Mesenchymal stem cell (in vitro differentiated cells and primary cell): ENCODE measurements around the gene TBPL1.
A peak's percentile ranks its signal among the peaks of the same experiment; 100 is the strongest.

Experiments
- DNase-seq: peaks from one replicate; pipeline ENCODE4 v3.0.0-alpha.2; 2013
- H2AFZ ChIP-seq: one replicate; pipeline ENCODE4 v1.6.1; 2013; ENCODE audit warnings: low read depth, mild to moderate bottlenecking, control low read depth, inconsistent platforms, low read length, moderate library complexity
- H2AK5ac ChIP-seq: 2 replicates; pipeline ENCODE4 v1.6.1; 2013; ENCODE audit warnings: low read length, moderate library complexity, mild to moderate bottlenecking, inconsistent platforms; ENCODE audit not compliant: severe bottlenecking
- H2BK120ac ChIP-seq: one replicate; pipeline ENCODE4 v1.6.1; 2013; ENCODE audit warnings: low read depth, mild to moderate bottlenecking, inconsistent platforms, low read length, moderate library complexity
- H2BK12ac ChIP-seq, 2 experiments: one replicate each; pipeline ENCODE4 v1.6.1; 2013; ENCODE audit warnings: inconsistent platforms in 2 of 2, low read length in 2 of 2, mild to moderate bottlenecking in 2 of 2, moderate library complexity in 2 of 2, control low read depth in 1 of 2
- H2BK15ac ChIP-seq: one replicate; pipeline ENCODE4 v1.6.1; 2013; ENCODE audit warnings: mild to moderate bottlenecking, low read depth, inconsistent platforms; ENCODE audit not compliant: poor library complexity, severe bottlenecking
- H2BK5ac ChIP-seq: 2 replicates; pipeline ENCODE4 v1.6.1; 2013; ENCODE audit warnings: low read depth, mild to moderate bottlenecking, low read length, control low read depth, inconsistent platforms; ENCODE audit not compliant: poor library complexity, severe bottlenecking
- H3K14ac ChIP-seq, 2 experiments: one replicate each; pipeline ENCODE4 v1.6.1; 2013; ENCODE audit warnings: inconsistent platforms in 2 of 2, low read length in 2 of 2, control low read depth in 1 of 2, mild to moderate bottlenecking in 1 of 2, moderate library complexity in 1 of 2
- H3K18ac ChIP-seq, 2 experiments: one replicate each; pipeline ENCODE4 v1.6.1; 2013; ENCODE audit warnings: inconsistent platforms in 2 of 2, low read length in 2 of 2, control low read depth in 1 of 2, low read depth in 1 of 2, mild to moderate bottlenecking in 1 of 2
- H3K23ac ChIP-seq, 2 experiments: one replicate each; pipeline ENCODE4 v1.6.1; 2013; ENCODE audit warnings: inconsistent platforms in 2 of 2, low read length in 2 of 2, mild to moderate bottlenecking in 2 of 2, moderate library complexity in 2 of 2, control low read depth in 1 of 2
- H3K27ac ChIP-seq: 2 replicates; pipeline ENCODE4 v1.5.1; 2013; ENCODE audit warnings: mild to moderate bottlenecking, moderate library complexity, low read length, control low read depth, inconsistent platforms; ENCODE audit not compliant: poor library complexity, severe bottlenecking
- H3K27me3 ChIP-seq, 2 experiments: 2 replicates each; pipeline versions ENCODE4 v1.6.1 to v1.7.0; 2013; ENCODE audit warnings: low read length in 2 of 2, mild to moderate bottlenecking in 2 of 2, moderate library complexity in 2 of 2, control low read depth in 1 of 2, inconsistent platforms in 1 of 2; ENCODE audit not compliant: control insufficient read depth in 1 of 2, insufficient read depth in 1 of 2
- H3K36me3 ChIP-seq, 2 experiments: 2 replicates each; pipeline versions ENCODE4 v1.6.1 to v1.7.0; 2013; ENCODE audit warnings: low read length in 2 of 2, control low read depth in 1 of 2, inconsistent platforms in 1 of 2, low read depth in 1 of 2, mild to moderate bottlenecking in 1 of 2; ENCODE audit not compliant: insufficient read depth in 2 of 2, control insufficient read depth in 1 of 2
- H3K4ac ChIP-seq, 2 experiments: one replicate each; pipeline ENCODE4 v1.6.1; 2013; ENCODE audit warnings: inconsistent platforms in 2 of 2, low read length in 2 of 2, mild to moderate bottlenecking in 2 of 2, moderate library complexity in 2 of 2, control low read depth in 1 of 2, low read depth in 1 of 2
- H3K4me1 ChIP-seq: 2 replicates; pipeline ENCODE4 v1.6.1; 2013; ENCODE audit warnings: low read depth, low read length, control low read depth; ENCODE audit not compliant: control insufficient read depth, insufficient read depth
- H3K4me2 ChIP-seq: 2 replicates; pipeline ENCODE4 v1.6.1; 2013; ENCODE audit warnings: low read length, mild to moderate bottlenecking, inconsistent platforms; ENCODE audit not compliant: poor library complexity, severe bottlenecking
- H3K4me3 ChIP-seq, 2 experiments: 2 replicates each; pipeline versions ENCODE4 v1.5.1 to v1.7.0; 2013; ENCODE audit warnings: low read length in 2 of 2, mild to moderate bottlenecking in 2 of 2, control low read depth in 1 of 2, low read depth in 1 of 2; ENCODE audit not compliant: insufficient read depth in 1 of 2
- H3K79me1 ChIP-seq: replicated peaks from 2 replicates; pipeline ENCODE4 v1.6.1; 2013; ENCODE audit warnings: mild to moderate bottlenecking, control low read depth, low read length, inconsistent platforms; ENCODE audit not compliant: poor library complexity, severe bottlenecking
- H3K9ac ChIP-seq: 2 replicates; pipeline ENCODE4 v1.7.0; 2013; ENCODE audit warnings: mild to moderate bottlenecking, low read length, moderate library complexity
- H3K9me3 ChIP-seq: 2 replicates; pipeline ENCODE4 v1.7.0; 2013; ENCODE audit warnings: mild to moderate bottlenecking, low read length; ENCODE audit not compliant: control insufficient read depth
- H4K8ac ChIP-seq: one replicate; pipeline ENCODE4 v1.6.1; 2013; ENCODE audit warnings: inconsistent platforms, mild to moderate bottlenecking, low read length, moderate library complexity
- H4K91ac ChIP-seq: one replicate; pipeline ENCODE4 v1.6.1; 2013; ENCODE audit warnings: mild to moderate bottlenecking, low read length, inconsistent platforms
- WGBS: methylation state at CpG from one replicate; pipeline ENCODE4 v1.1.7; 2013; ENCODE audit warnings: mixed read lengths; 5-methylcytosine and 5-hydroxymethylcytosine counted together

TBPL1 gene

DNA sequence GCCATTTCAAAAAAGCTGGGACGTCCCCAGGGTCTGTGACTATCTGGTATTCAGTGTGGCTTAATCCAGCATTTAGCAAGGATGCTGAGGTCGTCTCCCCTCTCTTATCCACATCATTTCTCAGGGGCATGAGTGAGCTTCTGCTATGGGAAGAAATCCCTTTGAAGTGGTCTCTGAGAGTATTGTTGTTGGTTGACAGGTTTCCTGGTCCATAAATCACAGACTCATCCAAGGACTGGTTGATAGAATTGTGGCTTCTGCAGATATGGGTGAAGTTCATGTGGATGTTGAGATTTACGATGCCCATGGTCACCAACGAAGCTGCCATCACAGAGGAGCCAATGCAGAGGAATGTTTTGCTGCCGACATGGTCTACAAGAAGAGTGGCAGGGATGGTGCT lies 75.4 kb downstream of the TBPL1 start:
- Histone ChIP-seq H2BK5ac (no peak overlapping the region), H3K18ac (peak overlapping the region; percentile 1 to 61), H2BK12ac (peak overlapping the region in 1 of 2 experiments; percentile 21), H2BK15ac (peak overlapping the region; percentile 60), H3K79me1 (no peaks in the 10 kb centered on the region), H3K9me3 (no peaks in the 10 kb centered on the region), H3K27me3 (no peaks in the 10 kb centered on the region), H3K4ac (peak overlapping the region in 1 of 2 experiments; percentile 67), H2AK5ac (no peak overlapping the region), H3K4me1 (peaks cover 2% of the 10 kb centered on the region), H3K23ac (no peak overlapping the region), H4K91ac (peak overlapping the region; percentile 56), H3K14ac (peak overlapping the region in 1 of 2 experiments; percentile 18), H3K36me3 (no peaks in the 10 kb centered on the region), H3K27ac (no peak overlapping the region), H3K9ac (no peak overlapping the region), H3K4me3 (no peak overlapping the region), H4K8ac (peak overlapping the region; percentile 39), H3K4me2 (no peak overlapping the region), H2BK120ac (no peak overlapping the region), H2AFZ (no peak overlapping the region)
- 76% methylated on average over 4 of the region's 5 CpGs for WGBS
- DNase-seq: no peak

DNA sequence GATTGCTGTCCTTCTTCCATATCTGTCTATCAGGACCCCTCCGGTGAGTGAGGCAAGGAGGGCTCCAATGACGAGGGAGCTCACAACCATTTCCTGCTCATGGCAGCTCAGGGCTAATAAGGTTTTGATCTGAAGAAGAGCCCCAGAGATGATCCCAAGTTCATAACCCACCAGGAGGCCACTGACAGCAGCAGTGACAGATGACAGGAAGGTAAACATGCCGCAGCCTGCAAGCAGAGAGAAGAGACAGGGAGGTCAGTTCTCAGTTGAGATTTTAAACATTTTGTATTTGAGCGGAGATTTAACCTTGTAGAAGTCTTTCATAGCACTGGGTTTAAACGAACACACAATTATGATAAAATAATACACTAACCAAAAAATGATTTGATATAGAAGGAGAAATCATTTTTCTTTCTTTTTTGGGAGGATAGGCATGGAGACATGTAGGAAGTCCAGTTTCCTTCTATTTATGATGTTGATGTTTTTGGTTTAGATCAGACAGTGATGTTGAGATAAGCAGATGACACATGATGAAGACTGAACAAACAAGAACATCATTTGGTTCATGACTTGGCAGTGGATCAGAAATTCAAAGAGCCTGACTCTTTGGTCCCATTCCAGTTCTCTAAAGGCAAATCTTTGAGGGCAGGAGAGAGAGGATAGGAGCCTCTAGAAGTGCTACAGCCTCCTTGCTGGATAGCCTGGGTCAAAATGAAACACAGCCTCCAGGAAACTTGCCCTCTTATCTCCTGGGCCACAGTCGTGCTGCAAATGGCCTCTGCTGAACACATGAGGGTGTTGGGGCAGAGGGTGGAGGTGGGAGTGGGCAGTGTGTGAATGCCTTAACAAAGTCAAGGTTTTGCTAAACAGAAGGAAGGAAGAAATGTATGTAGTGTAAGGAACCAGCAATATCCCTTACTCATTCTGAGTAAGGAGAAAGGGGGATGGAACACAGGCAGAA lies 76.8 kb downstream of the TBPL1 start:
- no peaks in the 10 kb centered on the region for H3K79me1 ChIP-seq
- peak overlapping the region in 1 of 2 experiments; percentile 10 for H3K4ac ChIP-seq
- no peak overlapping the region for H4K8ac ChIP-seq
- WGBS: 20% methylated on average over 4 of the region's 6 CpGs
- H2BK120ac ChIP-seq: no peak overlapping the region
- peak overlapping the region; percentile 49 for H2BK12ac ChIP-seq
- peak overlapping the region; percentile 31 to 46 for H3K18ac ChIP-seq
- H3K9ac ChIP-seq: no peak overlapping the region
- DNase-seq: peak; percentile 78
- H2AK5ac ChIP-seq: no peak overlapping the region
- H3K27ac ChIP-seq: no peak overlapping the region
- H2AFZ ChIP-seq: no peak overlapping the region
- no peak overlapping the region for H2BK5ac ChIP-seq
- H3K14ac ChIP-seq: no peak overlapping the region
- no peak overlapping the region for H3K23ac ChIP-seq
- no peaks in the 10 kb centered on the region for H3K27me3 ChIP-seq
- no peak overlapping the region for H3K4me3 ChIP-seq
- no peak overlapping the region for H2BK15ac ChIP-seq
- H3K4me1 ChIP-seq: peaks cover 2% of the 10 kb centered on the region
- peak overlapping the region; percentile 15 for H4K91ac ChIP-seq
- H3K36me3 ChIP-seq: no peaks in the 10 kb centered on the region
- no peak overlapping the region for H3K4me2 ChIP-seq
- H3K9me3 ChIP-seq: no peaks in the 10 kb centered on the region

DNA sequence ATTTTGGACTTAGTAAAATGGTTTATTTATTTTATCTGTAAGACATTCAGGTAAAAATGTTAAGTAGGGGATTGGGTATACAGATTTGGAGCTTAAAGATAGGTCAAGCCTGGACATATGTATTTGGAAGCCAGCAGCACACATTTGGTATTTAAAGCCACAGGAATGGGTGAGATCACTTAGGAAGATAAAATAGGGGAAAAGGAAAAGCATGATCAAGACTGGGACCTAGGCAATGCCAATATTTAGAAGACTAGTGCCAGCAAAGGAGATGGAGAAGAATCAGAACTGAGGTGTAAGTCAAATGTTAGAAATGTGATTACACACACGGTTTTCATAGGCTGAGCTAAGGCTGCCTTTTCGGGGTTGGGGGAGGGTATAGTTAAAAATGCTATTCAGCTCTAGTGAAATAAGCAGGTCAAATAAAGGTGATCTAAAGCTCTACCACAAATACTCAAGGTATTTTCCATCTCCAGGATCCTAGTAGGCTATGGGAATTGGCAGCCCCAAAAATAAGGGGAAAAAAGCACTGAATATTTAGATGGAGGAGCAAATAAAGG lies 78.8 kb downstream of the TBPL1 start:
- H4K91ac ChIP-seq: no peak overlapping the region
- peaks cover 3% of the 10 kb centered on the region for H3K4me1 ChIP-seq
- no peaks in the 10 kb centered on the region for H3K36me3 ChIP-seq
- no peaks in the 10 kb centered on the region for H3K27me3 ChIP-seq
- H3K9me3 ChIP-seq: no peaks in the 10 kb centered on the region
- H2AK5ac ChIP-seq: no peak overlapping the region
- no peak overlapping the region for H4K8ac ChIP-seq
- DNase-seq: no peak
- H2BK12ac ChIP-seq: no peak overlapping the region
- H2AFZ ChIP-seq: no peak overlapping the region
- no peak overlapping the region for H2BK5ac ChIP-seq
- WGBS: 57% methylated on average over 1 of the region's 2 CpGs
- H3K4ac ChIP-seq: no peak overlapping the region
- H2BK120ac ChIP-seq: no peak overlapping the region
- H3K9ac ChIP-seq: no peak overlapping the region
- no peak overlapping the region for H3K4me2 ChIP-seq
- no peak overlapping the region for H3K18ac ChIP-seq
- H3K23ac ChIP-seq: no peak overlapping the region
- no peak overlapping the region for H3K27ac ChIP-seq
- no peak overlapping the region for H3K14ac ChIP-seq
- H3K4me3 ChIP-seq: no peak overlapping the region
- no peak overlapping the region for H2BK15ac ChIP-seq
- no peaks in the 10 kb centered on the region for H3K79me1 ChIP-seq

DNA sequence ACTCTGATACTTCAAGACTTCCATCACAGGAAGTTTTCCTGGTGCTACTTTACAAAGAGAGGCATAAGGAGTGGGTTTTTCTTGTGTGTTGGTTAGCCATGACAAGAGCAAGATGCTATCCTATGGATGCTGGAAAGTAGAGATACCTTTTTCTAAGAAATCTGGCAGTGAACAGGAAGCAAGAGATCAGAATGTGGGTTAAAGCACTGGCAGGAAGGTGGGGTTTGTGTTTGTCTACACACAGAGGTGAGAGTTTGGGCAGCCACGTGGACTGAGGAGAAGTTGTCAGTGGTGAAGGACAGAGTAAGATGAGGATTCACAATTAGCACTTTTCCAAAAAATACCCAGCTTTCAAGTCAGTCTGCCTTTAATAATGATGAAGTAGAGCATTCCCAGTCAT lies 81.5 kb downstream of the TBPL1 start:
- no peak overlapping the region for H3K4me3 ChIP-seq
- no peak overlapping the region for H2AK5ac ChIP-seq
- no peak for DNase-seq
- no peak overlapping the region for H2AFZ ChIP-seq
- H3K18ac ChIP-seq: no peak overlapping the region
- H3K79me1 ChIP-seq: no peaks in the 10 kb centered on the region
- H2BK15ac ChIP-seq: no peak overlapping the region
- no peak overlapping the region for H2BK5ac ChIP-seq
- H3K9ac ChIP-seq: no peak overlapping the region
- H2BK120ac ChIP-seq: no peak overlapping the region
- H3K27me3 ChIP-seq: no peaks in the 10 kb centered on the region
- no peak overlapping the region for H3K4ac ChIP-seq
- no peaks in the 10 kb centered on the region for H3K36me3 ChIP-seq
- no peaks in the 10 kb centered on the region for H3K9me3 ChIP-seq
- no peak overlapping the region for H3K23ac ChIP-seq
- no peak overlapping the region for H4K91ac ChIP-seq
- H3K4me2 ChIP-seq: no peak overlapping the region
- no peak overlapping the region for H2BK12ac ChIP-seq
- peaks cover 3% of the 10 kb centered on the region for H3K4me1 ChIP-seq
- no peak overlapping the region for H3K14ac ChIP-seq
- H3K27ac ChIP-seq: no peak overlapping the region
- WGBS: no CpG with 5 or more reads among the region's 1 CpG
- no peak overlapping the region for H4K8ac ChIP-seq
